Subcutaneous abdominal adipose tissue (tissue), 5 donors: Measurements from ENCODE around the gene ABLIM1.

ENCODE experiments used
- H3K27ac ChIP-seq: one replicate; pipeline ENCODE4 v1.7.0; 2013; ENCODE audit warnings: low read depth, mild to moderate bottlenecking, inconsistent platforms, low read length, moderate library complexity
- H3K27me3 ChIP-seq, 5 donors: one replicate each; pipeline ENCODE4 v1.7.0; 2013; ENCODE audit warnings: low read length in 5 of 5, inconsistent platforms in 1 of 5; ENCODE audit not compliant: control insufficient read depth in 5 of 5, insufficient read depth in 4 of 5
- H3K36me3 ChIP-seq, 5 donors: one replicate each; pipeline ENCODE4 v1.7.0; 2013; ENCODE audit warnings: low read length in 5 of 5; ENCODE audit not compliant: control insufficient read depth in 5 of 5, insufficient read depth in 5 of 5
- H3K4me1 ChIP-seq, 5 donors: one replicate each; pipeline ENCODE4 v1.7.0; 2013; ENCODE audit warnings: low read length in 5 of 5, mild to moderate bottlenecking in 3 of 5, moderate library complexity in 1 of 5; ENCODE audit not compliant: control insufficient read depth in 5 of 5, insufficient read depth in 5 of 5
- H3K4me3 ChIP-seq, 5 donors: one replicate each; pipeline ENCODE4 v1.7.0; 2013; ENCODE audit warnings: low read length in 5 of 5, low read depth in 1 of 5
- H3K9ac ChIP-seq, 5 donors: one replicate each; pipeline ENCODE4 v1.7.0; 2013; ENCODE audit warnings: low read length in 5 of 5, mild to moderate bottlenecking in 4 of 5, moderate library complexity in 3 of 5
- H3K9me3 ChIP-seq, 5 donors: one replicate each; pipeline ENCODE4 v1.7.0; 2013; ENCODE audit warnings: low read length in 5 of 5; ENCODE audit not compliant: control insufficient read depth in 5 of 5
- donor health status: healthy.
- donor health status: healthy.
- donor health status: healthy.
- donor health status: healthy.
- donor health status: healthy.

ABLIM1 gene

DNA sequence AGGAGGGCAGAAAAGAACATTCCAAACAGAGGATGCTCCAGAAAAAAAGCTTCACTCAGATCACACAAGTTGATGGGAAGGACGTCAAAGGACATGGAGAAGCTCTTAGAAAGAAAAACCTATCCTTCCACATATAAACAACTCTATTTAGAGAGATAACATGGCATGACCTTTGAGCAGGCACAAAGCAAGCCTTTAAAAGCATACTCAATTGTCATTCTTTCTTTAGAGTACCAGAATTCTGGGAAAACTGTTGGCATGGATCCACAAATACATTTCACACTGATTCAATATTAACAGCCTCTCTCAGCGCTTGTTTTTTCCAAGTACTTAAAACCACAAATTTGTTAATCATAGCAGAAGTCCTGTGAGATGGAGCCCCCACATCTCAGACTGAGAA lies 7.3 kb upstream of the ABLIM1 start:
- H3K4me1 ChIP-seq, result peaks cover 0 to 35% (median 5%) of the 10 kb centered on the region in 5 donors
- no peak overlapping the region for H3K4me3 ChIP-seq
- H3K9ac ChIP-seq, result no peak overlapping the region
- no peaks in the 10 kb centered on the region for H3K27me3 ChIP-seq
- peak overlapping the region; percentile 56 for H3K27ac ChIP-seq
- H3K36me3 ChIP-seq, result no peaks in the 10 kb centered on the region
- H3K9me3 ChIP-seq, result peaks cover 0 to 9% (median 3%) of the 10 kb centered on the region in 5 donors

DNA sequence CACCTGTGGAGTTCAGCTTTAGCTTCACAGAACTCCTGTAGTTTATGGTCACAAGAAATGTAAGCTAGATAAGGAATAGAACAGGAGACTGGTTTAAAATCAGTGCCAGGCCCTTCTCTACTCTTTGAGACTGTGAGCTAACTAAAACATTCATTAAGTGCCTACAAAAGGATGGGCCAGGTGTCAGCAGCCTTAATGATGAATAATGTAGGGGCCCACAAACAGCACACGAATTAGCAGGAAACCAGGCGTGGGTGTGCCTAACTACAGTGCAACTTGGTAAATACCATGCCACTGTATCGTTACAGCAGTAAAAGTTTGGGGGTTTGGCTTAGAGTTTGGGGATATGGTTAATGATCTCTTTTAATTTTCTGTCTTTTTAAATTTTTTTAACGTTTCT lies 6.1 kb upstream of the ABLIM1 start:
- H3K27me3 ChIP-seq, result no peaks in the 10 kb centered on the region
- H3K9me3 ChIP-seq, result peaks cover 0 to 9% (median 3%) of the 10 kb centered on the region in 5 donors
- no peaks in the 10 kb centered on the region for H3K36me3 ChIP-seq
- no peak overlapping the region for H3K9ac ChIP-seq
- no peak overlapping the region for H3K4me3 ChIP-seq
- peaks cover 0 to 35% (median 5%) of the 10 kb centered on the region in 5 donors for H3K4me1 ChIP-seq
- H3K27ac ChIP-seq, result no peak overlapping the region

DNA sequence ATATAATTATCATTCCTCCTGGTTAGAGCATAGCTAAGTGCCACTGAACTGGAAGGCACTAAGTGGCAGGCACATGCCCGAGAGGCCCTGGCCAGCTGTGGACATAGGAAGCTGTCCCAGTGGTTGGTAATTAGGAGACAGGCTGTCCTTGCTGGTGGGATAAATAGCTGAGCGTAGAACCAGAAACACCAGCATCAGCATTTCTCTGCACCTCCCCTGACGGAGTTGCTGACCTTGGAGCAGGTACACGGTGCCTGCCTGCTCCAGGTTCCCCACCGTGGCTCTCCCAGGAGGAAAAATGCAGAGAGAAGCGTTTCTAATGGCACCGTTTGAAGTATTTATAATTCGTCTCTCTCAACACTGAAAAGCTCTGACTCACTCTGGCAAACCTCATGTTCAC lies 5.6 kb upstream of the ABLIM1 start:
- Histone ChIP-seq H3K9me3 (peaks cover 0 to 9% (median 3%) of the 10 kb centered on the region in 5 donors), H3K36me3 (no peaks in the 10 kb centered on the region), H3K9ac (no peak overlapping the region), H3K4me3 (no peak overlapping the region), H3K27me3 (no peaks in the 10 kb centered on the region), H3K27ac (no peak overlapping the region), H3K4me1 (peaks cover 0 to 35% (median 5%) of the 10 kb centered on the region in 5 donors)

DNA sequence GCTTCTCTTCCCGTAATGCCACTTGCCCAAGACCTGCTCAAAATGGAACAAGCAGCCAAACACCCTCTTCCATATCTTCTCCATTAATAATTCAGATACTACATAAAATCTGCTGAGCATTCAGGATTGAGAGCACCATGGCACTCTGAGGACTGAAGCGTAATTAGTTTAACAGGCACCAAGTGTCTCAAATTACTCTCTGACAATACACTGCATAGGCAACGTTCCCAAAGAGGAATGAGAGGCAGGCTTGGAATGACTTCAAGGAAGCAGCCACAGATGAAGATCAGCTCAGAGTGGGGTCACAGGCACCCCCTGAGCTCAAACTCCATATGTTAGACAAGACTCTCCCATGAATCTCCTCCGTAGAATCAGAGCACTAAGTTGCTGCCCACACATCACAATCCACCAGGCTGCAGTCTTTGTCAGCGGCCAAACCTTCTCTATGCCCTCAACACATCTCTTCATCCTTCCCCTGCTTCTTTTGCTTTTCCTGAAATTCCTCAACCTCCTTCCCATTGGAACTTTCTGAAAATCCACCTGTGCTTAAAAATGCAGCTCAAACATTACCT lies 4.7 kb upstream of the ABLIM1 start:
- Histone ChIP-seq H3K27ac (no peak overlapping the region), H3K9ac (no peak overlapping the region), H3K4me1 (peaks cover 0 to 35% (median 5%) of the 10 kb centered on the region in 5 donors), H3K36me3 (no peaks in the 10 kb centered on the region), H3K9me3 (peaks cover 0 to 9% (median 3%) of the 10 kb centered on the region in 5 donors), H3K4me3 (no peak overlapping the region), H3K27me3 (no peaks in the 10 kb centered on the region)

DNA sequence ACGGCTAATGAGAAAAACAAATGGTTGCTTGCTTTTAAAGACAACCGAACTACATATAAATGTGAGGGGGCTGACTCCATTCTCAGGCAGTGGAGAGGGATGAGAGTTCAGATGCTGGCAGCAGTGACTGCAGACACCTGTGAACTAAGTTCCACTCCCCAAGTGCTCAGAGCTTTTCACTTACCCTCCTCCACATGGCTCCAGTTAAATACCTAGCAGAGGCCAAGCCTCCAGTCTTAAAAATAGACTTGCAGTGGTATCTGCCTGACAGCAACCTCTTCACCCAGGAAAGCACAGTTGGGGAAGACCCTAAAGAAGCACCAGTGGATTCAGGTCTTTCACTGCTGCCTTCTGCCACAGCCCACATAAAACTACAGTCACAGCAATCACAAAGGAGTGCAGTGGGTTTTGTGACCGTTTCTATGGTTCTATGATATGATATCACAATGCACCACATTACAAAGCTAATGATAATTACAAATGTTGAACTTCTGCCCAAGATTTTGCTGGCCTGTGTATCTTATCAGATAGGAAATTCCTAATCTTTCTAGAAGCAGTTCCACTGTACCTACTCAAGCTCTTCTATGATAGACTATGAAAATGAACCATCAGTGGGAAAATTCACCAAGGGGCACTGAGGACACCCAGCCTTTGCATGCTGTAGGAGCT lies 3.3 kb upstream of the ABLIM1 start:
- H3K4me3 ChIP-seq, result no peak overlapping the region
- H3K9me3 ChIP-seq, result peaks cover 0 to 7% (median 3%) of the 10 kb centered on the region in 5 donors
- no peaks in the 10 kb centered on the region for H3K27me3 ChIP-seq
- H3K4me1 ChIP-seq, result peaks cover 0 to 35% (median 5%) of the 10 kb centered on the region in 5 donors
- H3K27ac ChIP-seq, result no peak overlapping the region
- H3K36me3 ChIP-seq, result no peaks in the 10 kb centered on the region
- H3K9ac ChIP-seq, result no peak overlapping the region

DNA sequence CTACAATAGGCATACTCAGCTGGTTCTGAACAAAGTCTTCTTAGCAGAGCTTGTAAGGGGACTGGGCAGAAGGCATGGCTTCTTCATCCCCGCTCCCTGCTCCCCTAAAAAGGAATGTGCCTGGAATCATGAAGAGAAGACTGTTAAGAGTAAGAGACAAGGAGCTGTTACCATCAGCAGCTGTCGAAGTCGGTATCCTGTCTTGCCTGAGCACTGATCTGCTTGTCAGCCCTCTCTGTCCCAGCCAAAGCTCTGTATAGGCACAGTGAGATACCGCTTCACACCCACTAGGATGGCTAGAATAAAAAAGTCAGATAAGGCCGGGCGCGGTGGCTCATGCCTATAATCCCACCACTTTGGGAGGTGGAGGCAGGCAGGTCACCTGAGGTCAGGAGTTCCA lies 2.4 kb downstream of the ABLIM1 start:
- no peak overlapping the region for H3K27ac ChIP-seq
- no peaks in the 10 kb centered on the region for H3K9me3 ChIP-seq
- H3K27me3 ChIP-seq, result no peaks in the 10 kb centered on the region
- H3K4me3 ChIP-seq, result no peak overlapping the region
- H3K36me3 ChIP-seq, result no peaks in the 10 kb centered on the region
- no peak overlapping the region for H3K9ac ChIP-seq
- H3K4me1 ChIP-seq, result peaks cover 2 to 41% (median 6%) of the 10 kb centered on the region in 5 donors

DNA sequence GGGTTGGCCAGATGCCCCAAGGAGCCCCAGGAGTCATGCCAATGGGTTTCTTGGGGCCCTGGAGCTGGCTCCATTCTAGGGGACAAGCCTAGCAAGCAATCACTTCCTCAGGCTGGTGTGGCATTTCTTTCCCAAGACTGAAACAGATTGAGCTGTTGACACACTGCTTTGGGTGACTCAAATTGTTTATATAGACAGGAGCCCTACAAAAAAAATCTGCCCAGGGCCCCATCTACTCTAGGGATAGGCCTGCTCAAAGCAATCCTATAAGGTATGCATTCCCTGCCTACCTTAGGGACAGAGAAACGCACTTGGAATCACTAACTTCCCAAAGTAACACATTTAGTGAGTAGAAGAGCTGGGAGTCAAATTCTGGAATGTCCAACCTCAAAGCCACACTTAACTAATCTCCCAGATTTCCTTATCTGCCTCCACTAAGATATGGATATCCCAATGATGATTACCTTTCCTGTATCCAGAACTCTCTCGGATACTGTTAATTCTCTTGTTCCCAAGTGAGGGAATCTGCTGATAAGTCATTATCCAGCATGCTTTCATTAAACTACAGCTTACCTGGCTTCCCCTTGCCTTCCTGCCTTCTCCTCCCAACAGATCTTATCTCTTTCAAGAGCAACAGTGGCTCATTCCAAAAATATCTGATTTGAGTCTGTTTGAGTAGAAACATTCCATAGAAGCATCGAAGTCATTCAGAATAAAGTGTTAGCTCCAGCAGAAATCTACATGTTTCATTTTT lies 3.1 kb downstream of the ABLIM1 start:
- Histone ChIP-seq H3K9ac (no peak overlapping the region), H3K9me3 (no peaks in the 10 kb centered on the region), H3K36me3 (no peaks in the 10 kb centered on the region), H3K27ac (peak overlapping the region; percentile 60), H3K4me1 (peaks cover 2 to 48% (median 6%) of the 10 kb centered on the region in 5 donors), H3K27me3 (no peaks in the 10 kb centered on the region), H3K4me3 (no peak overlapping the region)

DNA sequence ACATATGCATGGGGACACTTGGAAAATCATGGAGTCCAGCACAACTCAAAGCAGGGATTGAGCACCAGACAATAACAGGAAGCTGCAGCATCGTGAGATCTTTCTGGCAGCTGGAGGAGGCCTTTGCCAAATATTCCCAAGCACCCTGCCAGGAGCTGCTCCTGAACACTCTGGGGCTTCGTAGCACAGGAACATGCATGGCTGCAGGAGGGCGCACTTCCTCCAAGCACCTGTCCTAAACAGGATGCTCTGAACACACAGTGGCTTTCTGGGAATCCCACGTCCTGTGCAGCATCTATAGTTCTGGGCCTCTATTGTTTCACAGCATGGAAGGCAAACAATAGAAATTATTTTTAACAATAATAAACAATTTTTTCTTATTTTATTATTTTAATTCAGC lies 4.1 kb downstream of the ABLIM1 start:
- Histone ChIP-seq H3K9me3 (no peaks in the 10 kb centered on the region), H3K27ac (peak overlapping the region; percentile 51), H3K36me3 (no peaks in the 10 kb centered on the region), H3K4me3 (no peak overlapping the region), H3K4me1 (peaks cover 2 to 54% (median 6%) of the 10 kb centered on the region in 5 donors), H3K27me3 (no peaks in the 10 kb centered on the region), H3K9ac (no peak overlapping the region)

DNA sequence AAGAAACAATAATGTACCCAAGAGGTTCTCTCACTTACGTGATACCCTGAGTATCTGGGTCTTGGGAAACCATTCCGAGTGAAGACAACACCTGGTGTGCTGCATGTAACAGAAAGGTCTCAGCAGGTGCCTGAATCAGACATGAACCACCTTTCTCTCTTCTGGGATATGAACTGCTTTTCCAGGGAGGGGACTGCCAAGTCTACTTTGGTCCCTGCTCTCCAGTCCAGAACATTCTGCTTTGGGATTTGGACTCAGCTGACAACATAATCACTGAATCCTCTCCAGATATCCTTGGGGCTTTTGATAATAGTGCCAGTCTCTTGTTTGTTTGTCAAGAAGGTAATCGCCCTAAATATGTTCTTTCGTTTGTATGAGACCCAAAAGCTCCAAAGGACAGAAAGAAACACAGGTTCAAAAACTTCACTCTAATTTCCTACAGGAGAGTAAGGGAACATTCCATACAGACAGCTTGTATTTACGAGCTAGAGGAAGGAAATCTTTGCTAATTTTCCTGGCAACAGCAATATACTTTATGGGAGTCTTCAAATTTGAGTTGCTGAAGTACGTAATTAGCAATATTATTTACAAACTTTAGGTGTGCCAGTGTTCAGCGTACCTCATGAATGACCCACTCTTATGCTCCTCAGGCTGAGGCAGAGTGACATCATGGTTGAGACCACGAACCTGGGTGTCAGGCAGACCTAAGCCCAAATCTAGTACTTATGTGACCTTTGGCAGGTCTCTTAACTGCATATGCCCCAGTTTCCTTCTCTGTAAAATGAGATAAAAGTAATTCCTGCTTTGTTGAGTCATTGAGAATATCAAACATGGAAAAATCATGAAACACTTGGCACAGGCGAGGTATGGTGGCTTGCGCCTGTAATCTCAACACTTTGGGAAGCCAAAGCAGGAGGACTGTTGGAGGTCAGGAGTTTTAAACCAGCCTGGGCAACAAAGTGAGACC lies 5.4 kb downstream of the ABLIM1 start:
- Histone ChIP-seq H3K27ac (peak overlapping the region; percentile 51), H3K36me3 (peaks cover 0 to 3% (median 0%) of the 10 kb centered on the region in 5 donors), H3K9me3 (no peaks in the 10 kb centered on the region), H3K4me1 (peaks cover 2 to 64% (median 6%) of the 10 kb centered on the region in 5 donors), H3K9ac (no peak overlapping the region), H3K27me3 (no peaks in the 10 kb centered on the region), H3K4me3 (no peak overlapping the region)
